ENCODE results near the gene FMNL1.

The FMNL1 gene

GRCh38 chr17:45231481-45232116 is 9.9 kb downstream of the FMNL1 start:
- DNase-seq (ENCODE audit: low spot score), result no peak
- Histone ChIP-seq H3K27ac (peak overlapping the region in 1 of 2 donors; percentile 73), H3K4me3 (no peak overlapping the region)
- no peak for TF ChIP-seq CTCF (IDR thresholded peaks at IDR 0.05)

- DNase-seq (ENCODE audit: low spot score), result no peak
- H3K4me3 ChIP-seq, result no peak overlapping the region
Observed at GRCh38 chr17:45232514-45233422, 11.1 kb downstream of the FMNL1 start.

GRCh38 chr17:45233423-45233924 is 11.8 kb downstream of the FMNL1 start:
- H3K4me3 ChIP-seq, result no peak overlapping the region
- DNase-seq (ENCODE audit: low spot score), result no peak
- no peak for TF ChIP-seq CTCF (IDR thresholded peaks at IDR 0.05)
- no peak overlapping the region for H3K27ac ChIP-seq

More at GRCh38 chr17:45232514-45233422, 11.1 kb downstream of the FMNL1 start:
- no peak overlapping the region for H3K27ac ChIP-seq
- no peak for TF ChIP-seq CTCF (IDR thresholded peaks at IDR 0.05)

GRCh38 chr17:45234641-45235415 is 13.1 kb downstream of the FMNL1 start:
- H3K27ac ChIP-seq, result no peak overlapping the region
- DNase-seq (ENCODE audit: low spot score), result no peak
- TF ChIP-seq CTCF (IDR thresholded peaks at IDR 0.05), result no peak
- H3K4me3 ChIP-seq, result no peak overlapping the region

- TF ChIP-seq CTCF (IDR thresholded peaks at IDR 0.05), result peak; percentile 59
- H3K27ac ChIP-seq, result no peak overlapping the region
- no peak overlapping the region for H3K4me3 ChIP-seq
- no peak for DNase-seq (ENCODE audit: low spot score)
Observed at GRCh38 chr17:45235416-45236281, 14.0 kb downstream of the FMNL1 start.

- no peak overlapping the region for H3K27ac ChIP-seq
- H3K4me3 ChIP-seq, result no peak overlapping the region
- no peak for DNase-seq (ENCODE audit: low spot score)
- no peak for TF ChIP-seq CTCF (IDR thresholded peaks at IDR 0.05)
Observed at GRCh38 chr17:45236282-45236606, 14.6 kb downstream of the FMNL1 start.
